Spleen (tissue), 11 donors: ENCODE measurements around the gene PATL1. TPM values are rescaled to one million over a fixed set of nuclear protein-coding genes. Genes with fewer than 3 reads are reported as not detected.

Experiments used
- DNase-seq: peaks from one replicate; pipeline ENCODE4 v3.0.0-alpha.2; 2020
- H3K27ac ChIP-seq, 8 donors: fragments of 200-600 bp; sonication (generic) in 7 of 8; 1 replicate in 4 of 8; 2 replicates in 4 of 8; pipeline versions ENCODE4 v1.5.0 to v1.8.0; 2016 to 2021; ENCODE audit warnings: inconsistent platforms in 4 of 8, mild to moderate bottlenecking in 4 of 8, moderate library complexity in 1 of 8
- H3K27me3 ChIP-seq, 7 donors: fragments of 200-600 bp; sonication (generic) in 6 of 7; replicated peaks in 1 of 7; 1 replicate in 4 of 7; 2 replicates in 3 of 7; pipeline versions ENCODE4 v1.5.0 to v1.8.0; 2016 to 2021; ENCODE audit warnings: inconsistent platforms in 3 of 7, mild to moderate bottlenecking in 1 of 7
- H3K36me3 ChIP-seq, 6 donors: fragments of 200-600 bp; sonication (generic) in 5 of 6; 1 replicate in 4 of 6; 2 replicates in 2 of 6; pipeline versions ENCODE4 v1.5.0 to v1.8.0; 2016 to 2021; ENCODE audit warnings: inconsistent platforms in 2 of 6
- H3K4me1 ChIP-seq, 6 donors: fragments of 200-600 bp; sonication (generic) in 5 of 6; 1 replicate in 3 of 6; 2 replicates in 3 of 6; pipeline versions ENCODE4 v1.5.0 to v1.8.0; 2016 to 2021; ENCODE audit warnings: inconsistent platforms in 3 of 6
- H3K4me3 ChIP-seq, 8 donors: fragments of 200-600 bp; sonication (generic) in 7 of 8; 1 replicate in 4 of 8; 2 replicates in 4 of 8; pipeline versions ENCODE4 v1.5.0 to v1.8.0; 2016 to 2021; ENCODE audit warnings: inconsistent platforms in 4 of 8, mild to moderate bottlenecking in 4 of 8, moderate library complexity in 2 of 8
- H3K9me3 ChIP-seq, 8 donors: fragments of 200-600 bp; sonication (generic) in 7 of 8; 1 replicate in 4 of 8; 2 replicates in 4 of 8; pipeline versions ENCODE4 v1.5.0 to v1.8.0; 2016 to 2021; ENCODE audit warnings: inconsistent platforms in 4 of 8
- POLR2A ChIP-seq, 3 donors: fragments of 450-650 bp; IDR thresholded peaks; one replicate each; pipeline ENCODE4 v1.5.1; 2017; ENCODE audit warnings: antibody characterized with exemption in 3 of 3, mild to moderate bottlenecking in 1 of 3
- POLR2AphosphoS5 ChIP-seq, 3 donors: sonication (generic); formaldehyde crosslinking; IDR thresholded peaks; one replicate each; pipeline ENCODE4 v1.5.1; 2017; ENCODE audit warnings: antibody characterized with exemption in 3 of 3
- WGBS, 5 donors: extraction: QIAGEN DNeasy Blood & Tissue Kit in 3 of 5; methylation state at CpG; one replicate each; pipeline versions ENCODE4 v1.1.5 to v1.1.7; 2013 to 2018; 5-methylcytosine and 5-hydroxymethylcytosine counted together
- intact Hi-C: fragments of 100-400 bp; cut with DNase I; formaldehyde crosslinking; loops from one replicate; pipeline ENCODE4 v1.15.0; 2023; ENCODE audit warnings: low total_unique reads
- microRNA-seq, 3 donors: library from miRNA; unstranded; fragments of <30 nt; microRNA quantifications; one replicate each; pipeline versions ENCODE4 to v1.1.0, GENCODE V29; 2019 to 2020
- polyA plus RNA-seq, 3 donors: library from polyadenylated mRNA; stranded (reverse); fragments of 200-250 nt; gene quantifications; one replicate each; pipeline ENCODE4 v1.2.1, GENCODE V29; 2013
- small RNA-seq, 4 donors: library from RNA; depleted of rRNA; stranded (forward); fragments of <200 nt; gene quantifications; one replicate each; pipeline ENCODE3, GENCODE V24; 2016
- total RNA-seq, 7 donors: library from RNA; depleted of rRNA in 3 of 7; stranded (reverse); fragments of >200 nt in 3 of 7; fragmentation: NEBNext Ultra II Directional in 4 of 7; extraction: Animal tissue kit (Norgen Biotek cat#: 25700) in 4 of 7; gene quantifications; one replicate each; pipeline versions ENCODE4 v1.1.0 to v1.2.1, GENCODE V29; 2016 to 2021
- TF ChIP-seq, protein P1 (sequence below), 11 experiments: fragments of 200-600 bp in 7 of 11; fragments of 450-650 bp in 4 of 11; sonication (generic) in 4 of 11; IDR thresholded peaks in 8 of 11; conservative IDR thresholded peaks in 3 of 11; 1 replicate in 7 of 11; 2 replicates in 4 of 11; pipeline versions ENCODE4 v1.4.0 to v1.8.0; 2016 to 2021; ENCODE audit warnings: antibody characterized with exemption in 11 of 11, inconsistent platforms in 4 of 11, mild to moderate bottlenecking in 1 of 11
- donor health status: healthy with polysubstance abuse.
- donor health status: DM: no; HTN: no; CAD: no; lungs with moderate emphysema.
- donor health status: DM: no; HTN: no; CAD: no.
- donor health status: Bipolar disorder and iron deficiency.
- donor health status: healthy.
- donor health status: DM: no; HTN: no; CAD: no.
- donor health status: DM: yes; HTN: yes; CAD: no.

Gene PATL1
- total and polyA plus RNA-seq, 10 donors, result 5.7 to 47.1 (median 26.3) TPM

DNA sequence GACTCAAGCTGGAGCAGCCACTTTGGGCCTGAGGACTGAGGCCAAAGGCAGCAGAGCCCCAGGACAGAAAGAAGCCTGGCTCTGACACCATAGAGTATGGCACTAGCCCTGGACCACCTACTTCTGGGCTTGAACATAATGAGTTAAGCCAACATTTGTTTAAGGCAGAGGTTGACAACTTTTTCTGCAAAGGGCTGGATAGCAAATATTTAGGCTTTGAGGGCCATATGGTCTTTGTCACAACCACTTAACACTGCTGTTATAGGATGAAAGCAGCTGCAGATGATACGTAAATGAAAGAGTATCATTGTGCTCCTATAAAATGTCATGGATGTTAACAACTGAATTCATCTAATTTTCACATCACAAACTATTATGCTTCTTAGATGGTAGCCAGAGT lies 69.9 kb downstream of the PATL1 start:
- DNase-seq, result no peak

More for the DNA sequence above, 69.9 kb downstream of the PATL1 start:
- no peak overlapping the region for H3K27ac ChIP-seq
- H3K27me3 ChIP-seq, result no peaks in the 10 kb centered on the region
- H3K4me1 ChIP-seq, result peaks cover 0 to 4% (median 0%) of the 10 kb centered on the region in 6 donors
- WGBS, 5 donors, result 86 to 100% (median 93%) methylated on average over 1 of the region's 1 CpG
- intact Hi-C loops, result no loop called here
- H3K4me3 ChIP-seq, result no peak overlapping the region
- no peaks in the 10 kb centered on the region for H3K9me3 ChIP-seq
- TF ChIP-seq POLR2AphosphoS5 (IDR thresholded peaks at IDR 0.05), result no peak
- TF ChIP-seq, protein P1, sequence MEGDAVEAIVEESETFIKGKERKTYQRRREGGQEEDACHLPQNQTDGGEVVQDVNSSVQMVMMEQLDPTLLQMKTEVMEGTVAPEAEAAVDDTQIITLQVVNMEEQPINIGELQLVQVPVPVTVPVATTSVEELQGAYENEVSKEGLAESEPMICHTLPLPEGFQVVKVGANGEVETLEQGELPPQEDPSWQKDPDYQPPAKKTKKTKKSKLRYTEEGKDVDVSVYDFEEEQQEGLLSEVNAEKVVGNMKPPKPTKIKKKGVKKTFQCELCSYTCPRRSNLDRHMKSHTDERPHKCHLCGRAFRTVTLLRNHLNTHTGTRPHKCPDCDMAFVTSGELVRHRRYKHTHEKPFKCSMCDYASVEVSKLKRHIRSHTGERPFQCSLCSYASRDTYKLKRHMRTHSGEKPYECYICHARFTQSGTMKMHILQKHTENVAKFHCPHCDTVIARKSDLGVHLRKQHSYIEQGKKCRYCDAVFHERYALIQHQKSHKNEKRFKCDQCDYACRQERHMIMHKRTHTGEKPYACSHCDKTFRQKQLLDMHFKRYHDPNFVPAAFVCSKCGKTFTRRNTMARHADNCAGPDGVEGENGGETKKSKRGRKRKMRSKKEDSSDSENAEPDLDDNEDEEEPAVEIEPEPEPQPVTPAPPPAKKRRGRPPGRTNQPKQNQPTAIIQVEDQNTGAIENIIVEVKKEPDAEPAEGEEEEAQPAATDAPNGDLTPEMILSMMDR (IDR thresholded peaks at IDR 0.05 in 8 of 11, conservative IDR thresholded peaks at IDR 0.05 in 3 of 11), result no peak
- TF ChIP-seq POLR2A (IDR thresholded peaks at IDR 0.05), result no peak
- peaks cover 5 to 100% (median 95%) of the 10 kb centered on the region in 6 donors for H3K36me3 ChIP-seq

Small RNAs within 50 kb of the gene (microRNA-seq; reads per million reads assigned to microRNA genes)
- gene MIR3162, result 0 reads per million in 3 donors

Small RNAs within 50 kb of the gene (small RNA-seq; reads per million reads assigned to genes)
- gene MIR3162, result 0 reads per million in 4 donors

Other genes starting within 250 kb of the PATL1 start
- not detected for gene OR5A2, start 242.6 kb downstream of the PATL1 start, total RNA-seq
- gene OR5A2, start 242.6 kb downstream of the PATL1 start, polyA plus RNA-seq, result not detected
- gene OR5A1, start 232.6 kb downstream of the PATL1 start, total RNA-seq, result not detected
- not detected for gene OR5A1, start 232.6 kb downstream of the PATL1 start, polyA plus RNA-seq
- gene OR4D6, start 212.1 kb downstream of the PATL1 start, total RNA-seq, result not detected
- not detected for gene OR4D6, start 212.1 kb downstream of the PATL1 start, polyA plus RNA-seq
- not detected for gene OR4D10, start 195.7 kb downstream of the PATL1 start, total RNA-seq
- not detected for gene OR4D10, start 195.7 kb downstream of the PATL1 start, polyA plus RNA-seq
- gene OR4D11, start 165.5 kb downstream of the PATL1 start, total RNA-seq, result not detected
- not detected for gene OR4D11, start 165.5 kb downstream of the PATL1 start, polyA plus RNA-seq
- not detected for gene OR4D9, start 157.5 kb downstream of the PATL1 start, total RNA-seq
- gene OR4D9, start 157.5 kb downstream of the PATL1 start, polyA plus RNA-seq, result not detected
- 10 to 100 TPM; 33.9 to 39.9 (median 35.6) TPM for gene OSBP, start 53.3 kb downstream of the PATL1 start, total RNA-seq
- gene OSBP, start 53.3 kb downstream of the PATL1 start, polyA plus RNA-seq, result 10 to 100 TPM in 1 of 3 donors, 1 to 10 TPM in 2; 7.0 to 10.6 (median 8.9) TPM
- gene OR10V1, start 44.8 kb upstream of the PATL1 start, total RNA-seq, result not detected
- gene OR10V1, start 44.8 kb upstream of the PATL1 start, polyA plus RNA-seq, result not detected
- 10 to 100 TPM; 21.6 to 49.3 (median 30.9) TPM for gene STX3, start 86.3 kb upstream of the PATL1 start, total RNA-seq
- 10 to 100 TPM in 1 of 3 donors, 1 to 10 TPM in 2; 5.1 to 10.9 (median 8.1) TPM for gene STX3, start 86.3 kb upstream of the PATL1 start, polyA plus RNA-seq
- 10 to 100 TPM; 35.6 to 55.9 (median 43.7) TPM for gene MRPL16, start 141.7 kb upstream of the PATL1 start, total RNA-seq
- 10 to 100 TPM; 65.5 to 78.9 (median 70.7) TPM for gene MRPL16, start 141.7 kb upstream of the PATL1 start, polyA plus RNA-seq
- not detected for gene CBLIF, start 176.5 kb upstream of the PATL1 start, total RNA-seq
- not detected for gene CBLIF, start 176.5 kb upstream of the PATL1 start, polyA plus RNA-seq
- 10 to 100 TPM in 4 of 7 donors, 1 to 10 TPM in 3; 1.2 to 18.6 (median 11.6) TPM for gene TCN1, start 197.4 kb upstream of the PATL1 start, total RNA-seq
- under 1 TPM; 0.26 to 0.86 (median 0.64) TPM for gene TCN1, start 197.4 kb upstream of the PATL1 start, polyA plus RNA-seq
- gene OOSP3, start 209.7 kb upstream of the PATL1 start, total RNA-seq, result not detected
- gene OOSP3, start 209.7 kb upstream of the PATL1 start, polyA plus RNA-seq, result not detected